ENCODE results near the gene RPS18. TPM values are rescaled to one million over a fixed set of nuclear protein-coding genes. Genes with fewer than 3 reads are reported as not detected.

The RPS18 gene
- total and polyA plus RNA-seq, 10 of the 15 experiments (the other 5 are each of a cell fraction or from before 2014, with no cell fraction given): 4,228 to 20,828 (median 7,406) TPM

- TF ChIP-seq SIN3A (IDR thresholded peaks at IDR 0.05; ENCODE audit: low read depth, low read length): peak; percentile 66
- TF ChIP-seq SREBF1 (IDR thresholded peaks at IDR 0.05; ENCODE audit: low read length): no peak
- TF ChIP-seq STAT3 (IDR thresholded peaks at IDR 0.05; ENCODE audit: low read depth, low read length): no peak
- TF ChIP-seq ZBTB11 (CRISPR knock-in tag; IDR thresholded peaks at IDR 0.05): peak; percentile 17; the same call in 1 of the 2 replicates
- no peak for TF ChIP-seq CBX5 (IDR thresholded peaks at IDR 0.05; ENCODE audit: low read depth)
- TF ChIP-seq EP300 (IDR thresholded peaks at IDR 0.05; ENCODE audit: borderline replicate concordance in 1 of 2, control insufficient read depth in 1 of 2, low read depth in 2 of 2, low read length in 2 of 2): peak in 1 of 2 experiments; percentile 47; a peak in 1 of 4 replicates
- no peak for TF ChIP-seq CBX3 (IDR thresholded peaks at IDR 0.05; ENCODE audit: borderline replicate concordance, low read depth)
- TF ChIP-seq TBL1XR1 (IDR thresholded peaks at IDR 0.05; ENCODE audit: low read depth, low read length): peak; percentile 76
- TF ChIP-seq NFIC (IDR thresholded peaks at IDR 0.05; ENCODE audit: low read depth, low read length): peak; percentile 54; the same call in 1 of the 2 replicates
- TF ChIP-seq ZBTB33 (IDR thresholded peaks at IDR 0.05): 0 out of 2 replicates have a peak, but pooled peaks have one; percentile 52
- peak; percentile 81 for TF ChIP-seq ZNF207 (IDR thresholded peaks at IDR 0.05; ENCODE audit: borderline replicate concordance)
- TF ChIP-seq ZNF24 (IDR thresholded peaks at IDR 0.05): no peak
- peak; percentile 52 for TF ChIP-seq LARP7 (IDR thresholded peaks at IDR 0.05)
- TF ChIP-seq FOS (IDR thresholded peaks at IDR 0.05; ENCODE audit: borderline replicate concordance, extremely low read depth, insufficient read length): no peak
- TF ChIP-seq CHD2 (IDR thresholded peaks at IDR 0.05; ENCODE audit: borderline replicate concordance, low read depth, low read length): no peak
- no peak for TF ChIP-seq HDAC6 (IDR thresholded peaks at IDR 0.05; ENCODE audit: unreplicated experiment)
- TF ChIP-seq YY1 (IDR thresholded peaks at IDR 0.05; ENCODE audit: low read depth, low read length): peak; percentile 64
- TF ChIP-seq NR2C1 (IDR thresholded peaks at IDR 0.05): no peak
- no peak for TF ChIP-seq NFYB (IDR thresholded peaks at IDR 0.05; ENCODE audit: insufficient read depth, low read depth, low read length)
- no peak for TF ChIP-seq SUZ12 (IDR thresholded peaks at IDR 0.05; ENCODE audit: unreplicated experiment)
- TF ChIP-seq YBX1 (IDR thresholded peaks at IDR 0.05): no peak
- TF ChIP-seq NFXL1 (IDR thresholded peaks at IDR 0.05; ENCODE audit: borderline replicate concordance): no peak
- no peak for TF ChIP-seq TCF12 (IDR thresholded peaks at IDR 0.05; ENCODE audit: low read depth, low read length)
- TF ChIP-seq TCF3 (IDR thresholded peaks at IDR 0.05; ENCODE audit: borderline replicate concordance, insufficient read depth, low read depth, low read length): peak; percentile 41; the same call in 1 of the 2 replicates
These were observed 27.5 kb downstream of the RPS18 start (continued) for GRCh38 chr6:33299237-33299944.
